GM23338 (cell line): Measurements from ENCODE around the gene OLFML3. TPM values are rescaled to one million over a fixed set of nuclear protein-coding genes. Genes with fewer than 3 reads are reported as not detected.

Source experiments
- ATAC-seq: fragments of 200-7000 bp; cut with Tn5 transposase; 3 replicates; pipeline ENCODE4 v1.9.1; 2020
- DNase-seq: peaks from one replicate; pipeline ENCODE4 v3.0.0-alpha.2; 2015; ENCODE audit warnings: low spot score
- H2AFZ ChIP-seq: fragments of 200-600 bp; sonication (generic); 2 replicates; pipeline ENCODE4 v1.8.0; 2016; ENCODE audit warnings: antibody characterized with exemption, mild to moderate bottlenecking, moderate library complexity
- H3F3A ChIP-seq: fragments of 200-600 bp; sonication (generic); replicated peaks from 2 replicates; pipeline ENCODE4 v1.8.0; 2017; ENCODE audit warnings: antibody characterized with exemption, mixed run types, low read depth
- H3K27ac ChIP-seq: fragments of 200-600 bp; sonication (generic); 2 replicates; pipeline ENCODE4 v1.6.1; 2016; ENCODE audit warnings: low read depth
- H3K27me3 ChIP-seq: fragments of 200-600 bp; sonication (generic); 2 replicates; pipeline ENCODE4 v1.8.0; 2016; ENCODE audit warnings: mild to moderate bottlenecking, mixed run types, moderate library complexity; ENCODE audit not compliant: insufficient read depth
- H3K36me3 ChIP-seq: fragments of 200-600 bp; sonication (generic); 2 replicates; pipeline ENCODE4 v1.8.0; 2016; ENCODE audit warnings: mild to moderate bottlenecking; ENCODE audit not compliant: insufficient read depth
- H3K4me1 ChIP-seq: fragments of 200-600 bp; sonication (generic); 2 replicates; pipeline ENCODE4 v1.8.0; 2016; ENCODE audit warnings: mild to moderate bottlenecking, moderate library complexity; ENCODE audit not compliant: insufficient read depth
- H3K4me2 ChIP-seq: fragments of 200-600 bp; sonication (generic); 2 replicates; pipeline ENCODE4 v1.7.1; 2017; ENCODE audit warnings: mixed run types
- H3K4me3 ChIP-seq: fragments of 200-600 bp; sonication (generic); 2 replicates; pipeline ENCODE4 v1.6.1; 2016; ENCODE audit warnings: mixed run types
- H3K79me2 ChIP-seq: fragments of 200-600 bp; sonication (generic); replicated peaks from 2 replicates; pipeline ENCODE4 v1.8.0; 2017; ENCODE audit warnings: mild to moderate bottlenecking; ENCODE audit not compliant: insufficient read depth
- H3K9me2 ChIP-seq: fragments of 200-600 bp; sonication (generic); 2 replicates; pipeline ENCODE4 v1.8.0; 2017; ENCODE audit not compliant: insufficient read depth
- H4K20me1 ChIP-seq: fragments of 200-600 bp; sonication (generic); replicated peaks from 2 replicates; pipeline ENCODE4 v1.8.0; 2017; ENCODE audit warnings: mild to moderate bottlenecking; ENCODE audit not compliant: insufficient read depth
- H3K27ac Mint-ChIP-seq: 2 replicates; pipeline ENCODE4 v1.8.0; 2020; ENCODE audit warnings: inconsistent platforms, mild to moderate bottlenecking, moderate library complexity, mixed read lengths
- H3K27me3 Mint-ChIP-seq: 3 replicates; pipeline ENCODE4 v1.8.0; 2022; ENCODE audit warnings: low read depth, mild to moderate bottlenecking, moderate library complexity, mixed read lengths, inconsistent platforms; ENCODE audit not compliant: insufficient read depth, poor library complexity
- H3K36me3 Mint-ChIP-seq: 3 replicates; pipeline ENCODE4 v1.8.0; 2021; ENCODE audit warnings: low read depth, mild to moderate bottlenecking, inconsistent platforms, moderate library complexity, mixed read lengths
- H3K4me1 Mint-ChIP-seq: 3 replicates; pipeline ENCODE4 v1.8.0; 2020; ENCODE audit warnings: mild to moderate bottlenecking, inconsistent platforms, mixed read lengths
- H3K4me3 Mint-ChIP-seq: 3 replicates; pipeline ENCODE4 v1.8.0; 2021; ENCODE audit warnings: moderate library complexity, mild to moderate bottlenecking, inconsistent platforms, mixed read lengths
- H3K9me3 Mint-ChIP-seq: 3 replicates; pipeline ENCODE4 v1.8.0; 2020; ENCODE audit warnings: moderate library complexity, mild to moderate bottlenecking, inconsistent platforms, mixed read lengths
- CREB1 ChIP-seq: fragments of 250-450 bp; sonication (Bioruptor Pico); IDR thresholded peaks from 2 replicates; pipeline ENCODE4 v1.5.0; 2020; ENCODE audit warnings: low read depth, mild to moderate bottlenecking, moderate library complexity
- CTCF ChIP-seq, 2 experiments: fragments of 200-600 bp in 1 of 2; sonication (generic) in 1 of 2; conservative IDR thresholded peaks; 2 replicates each; pipeline versions ENCODE4 v1.5.1 to v1.6.1; 2016 to 2017; ENCODE audit warnings: antibody characterized with exemption in 2 of 2, low read depth in 2 of 2, mild to moderate bottlenecking in 2 of 2, moderate library complexity in 1 of 2
- ETS1 ChIP-seq: IDR thresholded peaks from 2 replicates; pipeline ENCODE4 v1.6.1; 2016; ENCODE audit warnings: antibody characterized with exemption
- EZH2 ChIP-seq: fragments of 200-600 bp; sonication (generic); IDR thresholded peaks from one replicate; pipeline ENCODE4 v1.8.0; 2017; ENCODE audit warnings: antibody characterized with exemption, mild to moderate bottlenecking, low read depth; ENCODE audit not compliant: unreplicated experiment
- EZH2phosphoT487 ChIP-seq: fragments of 200-600 bp; sonication (generic); IDR thresholded peaks from one replicate; pipeline ENCODE4 v1.8.1; 2018; ENCODE audit warnings: antibody characterized with exemption; ENCODE audit not compliant: unreplicated experiment
- JUNB ChIP-seq: IDR thresholded peaks from one replicate; pipeline ENCODE4 v1.6.1; 2016; ENCODE audit warnings: antibody characterized with exemption; ENCODE audit not compliant: unreplicated experiment
- NANOG ChIP-seq: IDR thresholded peaks from 2 replicates; pipeline ENCODE4 v1.6.1; 2016; ENCODE audit warnings: antibody characterized with exemption, borderline replicate concordance
- POLR2AphosphoS5 ChIP-seq: IDR thresholded peaks from 2 replicates; pipeline ENCODE4 v1.6.1; 2016; ENCODE audit warnings: antibody characterized with exemption, low read depth
- REST ChIP-seq: IDR thresholded peaks from one replicate; pipeline ENCODE4 v1.6.1; 2018; ENCODE audit warnings: antibody characterized with exemption; ENCODE audit not compliant: unreplicated experiment
- STAT1 ChIP-seq: IDR thresholded peaks from one replicate; pipeline ENCODE4 v1.6.1; 2016; ENCODE audit warnings: antibody characterized with exemption; ENCODE audit not compliant: unreplicated experiment
- ZNF114 ChIP-seq: fragments of 250-450 bp; sonication (Bioruptor Pico); IDR thresholded peaks from 2 replicates; pipeline ENCODE4 v1.5.0; 2020; ENCODE audit warnings: mild to moderate bottlenecking, moderate library complexity
- ZNF331 ChIP-seq: fragments of 250-450 bp; sonication (Bioruptor Pico); IDR thresholded peaks from 2 replicates; pipeline ENCODE4 v1.5.0; 2020; ENCODE audit warnings: low read depth, mild to moderate bottlenecking, moderate library complexity
- ZNF462 ChIP-seq: fragments of 250-450 bp; sonication (Bioruptor Pico); IDR thresholded peaks from 2 replicates; pipeline ENCODE4 v1.5.0; 2020; ENCODE audit warnings: mild to moderate bottlenecking, moderate library complexity
- polyA plus RNA-seq: library from polyadenylated mRNA; unstranded; fragments of >200 nt; fragmentation: Nextera tagmentation; extraction: Ambion mirVana; gene quantifications from 2 replicates; pipeline ENCODE4 v1.2.1, GENCODE V29; 2016
- total RNA-seq: library from RNA; depleted of rRNA; stranded (reverse); fragments of >200 nt; shearing (Covaris generic); gene quantifications from 2 replicates; pipeline ENCODE4 v1.2.3, GENCODE V29; 2014

Gene OLFML3
- total and polyA plus RNA-seq, 2 experiments from 2014 or later, result 42.8 to 69.9 TPM

GRCh38 chr1:113951719-113952118 is 27.6 kb upstream of the OLFML3 start:
- peaks cover 27% of the 10 kb centered on the region; the same call in 1 of the 2 replicates for H3K79me2 ChIP-seq
- no peak for DNase-seq
- H3K27ac Mint-ChIP-seq, result no peak overlapping the region

More at GRCh38 chr1:113951719-113952118, 27.6 kb upstream of the OLFML3 start:
- Histone ChIP-seq H3K36me3 (0 out of 2 replicates have a peak, but pooled peaks cover 4% of the 10 kb centered on the region), H4K20me1 (no peaks in the 10 kb centered on the region), H3K9me2 (no peaks in the 10 kb centered on the region), H3K27me3 (no peaks in the 10 kb centered on the region), H3K4me1 (0 out of 2 replicates have a peak, but pooled peaks cover 4% of the 10 kb centered on the region), H3K4me3 (no peak overlapping the region), H3F3A (no peaks in the 10 kb centered on the region), H2AFZ (no peak overlapping the region), H3K4me2 (no peak overlapping the region), H3K27ac (no peak overlapping the region)
- no peaks in the 10 kb centered on the region for H3K9me3 Mint-ChIP-seq
- peaks cover 12% of the 10 kb centered on the region; the same call in 2 of the 3 replicates for H3K36me3 Mint-ChIP-seq
- ATAC-seq, result no peak
- peaks cover 16% of the 10 kb centered on the region; the same call in 2 of the 3 replicates for H3K4me1 Mint-ChIP-seq
- no peak overlapping the region for H3K4me3 Mint-ChIP-seq
- no peaks in the 10 kb centered on the region for H3K27me3 Mint-ChIP-seq
- TF ChIP-seq NANOG (no peak), ZNF331 (no peak), ETS1 (no peak), REST (no peak), ZNF462 (CRISPR knock-in tag) (no peak), STAT1 (no peak), ZNF114 (CRISPR knock-in tag) (no peak), EZH2phosphoT487 (no peak), CTCF (conservative IDR thresholded peaks at IDR 0.05; ENCODE audit: low read depth in 2 of 2) (no peak), EZH2 (no peak), POLR2AphosphoS5 (no peak), CREB1 (CRISPR knock-in tag) (no peak), JUNB (no peak)
